ENCODE results near the gene UBQLN1.
A peak's percentile ranks its signal among the peaks of the same experiment; 100 is the strongest.
"Not testable (repeated sequence)": the region's sequence is repeated elsewhere in the genome, so short reads cannot be mapped to it uniquely, and the experiment has no call there.

The UBQLN1 gene

DNA sequence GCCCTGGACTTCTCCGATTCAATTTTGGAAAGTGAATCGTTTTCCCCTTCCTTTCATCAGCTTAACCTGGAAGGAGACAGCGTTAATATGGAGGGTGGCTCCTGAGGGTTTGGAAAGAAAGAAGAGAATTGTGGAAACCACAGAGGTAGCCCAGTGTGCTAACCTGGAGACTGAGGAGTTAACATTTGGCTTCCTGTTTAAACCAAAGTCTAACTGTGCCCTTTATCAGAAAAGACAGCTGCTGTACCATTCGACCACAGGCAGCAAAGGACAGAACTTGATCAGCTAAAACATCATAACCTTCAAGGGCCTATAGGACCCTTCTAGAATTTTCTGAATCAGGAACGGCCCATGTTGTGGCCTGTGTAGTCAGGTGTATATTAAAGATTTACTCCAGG lies 84.1 kb downstream of the UBQLN1 start:
- Histone ChIP-seq H4K20me1 (no peaks in the 10 kb centered on the region), H3K4me3 (peak overlapping the region; percentile 83), H3K4me2 (peak overlapping the region; percentile 86), H3K4me1 (peaks cover 15% of the 10 kb centered on the region), H3K36me3 (peaks cover 23% of the 10 kb centered on the region), H3K27me3 (no peaks in the 10 kb centered on the region), H3K27ac (peak overlapping the region; percentile 98), H3K9ac (peak overlapping the region; percentile 89), H3K9me3 (no peaks in the 10 kb centered on the region)
- TF ChIP-seq Cebpa-rat (IDR thresholded peaks at IDR 0.05), result no peak

DNA sequence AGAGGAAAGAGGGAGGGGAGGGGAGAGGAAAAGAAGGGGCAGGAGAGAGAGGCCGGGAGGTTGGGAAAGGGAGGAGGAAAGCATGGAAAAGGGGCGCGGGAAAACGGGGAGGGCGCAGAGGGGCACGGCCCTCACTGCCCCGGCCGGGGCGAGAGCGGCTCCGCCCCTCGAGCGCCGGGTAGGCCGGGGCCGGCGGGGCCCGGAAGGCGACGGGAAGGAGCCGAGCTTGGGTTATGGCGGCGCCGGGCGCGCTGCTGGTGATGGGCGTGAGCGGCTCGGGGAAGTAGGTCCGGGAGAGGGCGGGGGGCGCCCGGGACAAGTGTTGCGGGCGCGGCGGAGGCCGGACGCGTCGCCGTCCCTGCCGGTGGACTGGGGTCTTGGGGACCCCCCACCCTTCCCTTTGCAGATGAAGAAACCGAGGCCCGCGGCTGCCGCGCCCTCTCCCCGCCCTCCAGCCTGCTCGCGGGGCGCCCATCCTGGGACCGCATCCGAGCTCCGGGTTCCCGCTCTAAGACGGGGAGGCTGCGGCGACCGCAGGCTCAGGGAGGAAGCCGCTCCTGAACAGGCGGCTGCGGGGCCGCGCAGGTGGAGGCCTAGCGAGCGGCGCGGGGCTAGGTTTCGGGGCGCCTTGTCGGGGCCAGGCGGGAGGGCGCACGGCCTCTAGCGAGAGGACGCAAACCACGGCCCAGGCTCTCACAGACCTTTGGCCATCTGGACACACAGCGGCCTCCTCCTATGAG lies 84.6 kb downstream of the UBQLN1 start, which contains the start of gene IDNK:
Gene IDNK (plus strand): TSS at position 205 of the 740 bp plus-strand sequence. CDS start 29 bp downstream, at position 234.
- Histone ChIP-seq H3K4me2 (peak within 1 kb of the TSS; percentile 86), H3K27ac (peak within 1 kb of the TSS; percentile 98), H3K36me3 (peaks cover 17% of the 10 kb centered on the region), H3K27me3 (no peaks in the 10 kb centered on the region), H3K4me3 (peak within 1 kb of the TSS; percentile 83), H3K9ac (peak within 1 kb of the TSS; percentile 89), H3K4me1 (peaks cover 15% of the 10 kb centered on the region), H3K9me3 (no peaks in the 10 kb centered on the region), H4K20me1 (no peaks in the 10 kb centered on the region)
- no peak for TF ChIP-seq Cebpa-rat (IDR thresholded peaks at IDR 0.05)

DNA sequence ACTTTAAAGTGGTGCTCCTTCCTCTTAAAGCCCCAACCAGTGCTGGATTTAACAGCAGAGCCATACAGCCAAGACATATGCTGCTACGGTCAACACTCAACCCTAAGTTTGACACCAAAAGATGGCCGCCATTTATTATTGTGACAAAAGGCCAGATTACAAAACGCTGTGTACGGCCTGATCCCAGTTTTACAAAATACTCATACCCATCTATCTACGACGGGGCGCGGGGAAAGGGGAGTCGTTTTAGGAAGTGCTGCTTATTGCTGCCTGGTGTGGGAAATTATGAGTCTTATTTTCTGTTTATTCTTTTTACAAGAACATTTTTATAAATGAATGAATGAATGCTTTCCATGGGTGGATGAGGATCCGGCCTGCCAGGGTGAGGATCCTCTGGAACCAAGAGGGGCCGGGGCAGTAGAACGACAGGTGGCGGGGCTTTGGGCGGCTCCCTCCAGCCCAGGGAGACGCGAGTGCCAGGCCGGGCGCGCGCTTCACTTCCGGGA lies 85.3 kb downstream of the UBQLN1 start:
- Histone ChIP-seq H3K27me3 (no peaks in the 10 kb centered on the region), H3K9ac (peak overlapping the region; percentile 89), H3K9me3 (no peaks in the 10 kb centered on the region), H3K4me2 (peak overlapping the region; percentile 86), H3K27ac (peak overlapping the region; percentile 98), H3K4me3 (peak overlapping the region; percentile 83), H3K36me3 (peaks cover 12% of the 10 kb centered on the region), H4K20me1 (no peaks in the 10 kb centered on the region), H3K4me1 (peaks cover 15% of the 10 kb centered on the region)
- no peak for TF ChIP-seq Cebpa-rat (IDR thresholded peaks at IDR 0.05)

DNA sequence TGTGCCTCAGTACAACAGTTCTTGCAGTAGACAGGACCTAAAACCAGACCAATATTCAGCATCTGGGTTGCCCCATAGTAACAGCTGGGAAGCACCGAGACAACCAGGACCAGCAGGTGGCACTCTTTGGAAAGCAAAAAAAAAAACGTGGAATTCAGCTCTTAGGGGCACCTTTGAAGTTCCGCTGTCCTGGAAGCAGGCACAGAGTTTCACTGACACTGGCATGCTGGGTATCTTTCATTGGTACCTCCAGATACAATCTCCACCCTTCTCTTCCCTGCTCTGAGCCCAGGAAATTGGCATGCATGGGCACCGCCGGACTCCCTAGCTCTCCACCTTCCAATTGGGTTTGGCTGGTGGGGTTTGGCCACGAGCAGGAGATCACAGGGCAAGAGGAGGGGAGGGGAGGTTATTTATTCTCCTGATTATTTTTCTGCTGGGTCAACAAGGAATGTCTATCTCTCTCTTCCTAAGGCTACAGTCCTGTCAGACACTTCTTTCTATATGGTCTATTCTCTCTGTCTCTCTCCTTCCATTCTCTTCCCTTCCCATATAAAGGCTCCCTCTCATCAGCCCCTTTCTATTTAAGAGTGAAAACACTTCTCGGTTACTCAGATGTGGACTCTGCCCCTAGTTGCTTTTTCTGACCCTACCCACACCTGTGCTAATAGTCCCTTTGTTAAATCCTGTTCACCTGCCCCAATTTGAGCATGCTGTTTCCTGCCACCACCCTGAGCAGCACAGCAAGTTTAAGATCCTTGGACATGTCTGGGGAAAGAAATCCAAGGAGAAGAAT lies 86.7 kb downstream of the UBQLN1 start:
- Histone ChIP-seq H3K4me1 (peaks cover 15% of the 10 kb centered on the region), H3K27me3 (no peaks in the 10 kb centered on the region), H3K27ac (no peak overlapping the region), H3K4me2 (no peak overlapping the region), H3K4me3 (no peak overlapping the region), H4K20me1 (no peaks in the 10 kb centered on the region), H3K9me3 (no peaks in the 10 kb centered on the region), H3K9ac (no peak overlapping the region), H3K36me3 (no peaks in the 10 kb centered on the region)
- TF ChIP-seq Cebpa-rat (IDR thresholded peaks at IDR 0.05), result no peak

DNA sequence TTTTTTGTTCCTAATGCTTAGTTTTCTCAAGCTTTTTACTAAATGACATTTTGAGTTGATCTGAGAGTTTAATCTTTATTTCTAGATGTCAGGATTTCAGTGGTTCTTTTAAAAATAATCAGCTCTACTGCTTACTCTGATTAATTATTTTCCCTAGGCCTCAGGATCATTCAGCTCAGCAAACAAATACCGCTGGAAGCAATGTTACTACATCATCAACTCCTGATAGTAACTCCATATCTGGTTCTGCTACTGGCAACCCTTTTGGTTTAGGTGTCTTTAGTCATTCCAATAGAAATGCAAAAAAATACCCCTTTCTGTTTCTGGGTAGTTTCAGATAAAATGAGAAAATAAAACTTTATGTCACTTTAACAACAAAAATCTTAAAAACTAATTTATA lies 90.5 kb downstream of the UBQLN1 start:
- no peaks in the 10 kb centered on the region for H3K9me3 ChIP-seq
- H3K9ac ChIP-seq, result no peak overlapping the region
- no peak overlapping the region for H3K27ac ChIP-seq
- H3K4me3 ChIP-seq, result no peak overlapping the region
- 0 out of 2 replicates have a peak, but pooled peaks cover under 1% of the 10 kb centered on the region for H3K4me1 ChIP-seq
- TF ChIP-seq Cebpa-rat (IDR thresholded peaks at IDR 0.05), result no peak
- H3K36me3 ChIP-seq, result no peaks in the 10 kb centered on the region
- H3K4me2 ChIP-seq, result no peak overlapping the region
- no peaks in the 10 kb centered on the region for H3K27me3 ChIP-seq
- no peaks in the 10 kb centered on the region for H4K20me1 ChIP-seq

DNA sequence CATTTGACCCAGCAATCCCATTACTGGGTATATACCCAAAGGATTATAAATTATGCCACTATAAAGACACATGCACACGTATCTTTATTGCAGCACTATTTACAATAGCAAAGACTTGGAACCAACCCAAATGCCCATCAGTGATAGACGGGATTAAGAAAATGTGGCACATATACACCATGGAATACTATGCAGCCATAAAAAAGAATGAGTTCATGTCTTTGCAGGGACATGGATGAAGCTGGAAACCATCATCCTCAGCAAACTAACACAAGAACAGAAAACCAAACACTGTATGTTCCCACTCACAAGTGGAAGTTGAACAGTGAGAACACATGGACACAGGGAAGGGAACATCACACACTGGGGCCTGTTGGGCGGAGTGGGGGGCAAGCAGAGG lies 94.5 kb downstream of the UBQLN1 start:
- not testable (repeated sequence) for H3K9me3 ChIP-seq, H3K27ac ChIP-seq, H3K36me3 ChIP-seq, H4K20me1 ChIP-seq, H3K4me3 ChIP-seq, H3K4me2 ChIP-seq, H3K4me1 ChIP-seq, H3K27me3 ChIP-seq, H3K9ac ChIP-seq

All from BLaER1 (cell line).